K562 (cell line): ENCODE data around the gene AMOT. TPM values are rescaled to one million over a fixed set of nuclear protein-coding genes. Genes with fewer than 3 reads are reported as not detected.

Experiments
- ATAC-seq: fragments of 200-7000 bp; cut with Tn5 transposase; 3 replicates; pipeline ENCODE4 v1.9.1; 2020; ENCODE audit warnings: moderate library complexity
- BruUV-seq: library from RNA; stranded (reverse); fragments of 400-500 nt; replicated peaks from 2 replicates; lab custom pipeline; 2021; lab: Mats Ljungman, UMichigan
- CTCF ChIA-PET: fragments of 300-600 bp; formaldehyde crosslinking; extraction: SDS; loops from one replicate; lab custom pipeline; 2021; ENCODE audit warnings: low intra/inter-chr PET ratio; lab: Yijun Ruan, JAX
- POLR2A ChIA-PET: fragments of 300-600, 350-650 bp; sonication (Branson Sonifier 250); formaldehyde crosslinking; extraction: SDS; loops from one replicate; lab custom pipeline; 2021; ENCODE audit warnings: antibody characterized with exemption, inconsistent platforms; lab: Yijun Ruan, JAX
- DNase-seq, 4 experiments: peaks; one replicate each; pipeline versions ENCODE4 v3.0.0 to v3.0.0-alpha.2; 2011 to 2018; ENCODE audit warnings: low spot score in 3 of 4, mixed read lengths in 3 of 4; ENCODE audit errors: extremely low read depth in 1 of 4
- FAIRE-seq: peaks from 2 replicates; lab custom pipeline; 2011; peaks lifted over from hg19 to GRCh38; lab: Jason Lieb, UNC
- H2AFZ ChIP-seq: 2 replicates; pipeline ENCODE4 v1.6.0; 2011; ENCODE audit warnings: low read depth, low read length, control low read depth, inconsistent platforms
- H3K27ac ChIP-seq: fragments of 200-600 bp; 3 replicates; pipeline ENCODE4 v1.8.0; 2011; ENCODE audit warnings: low read depth, mild to moderate bottlenecking, control low read depth, inconsistent platforms, low read length, moderate library complexity, mixed read lengths; ENCODE audit errors: extremely low read depth
- H3K27me3 ChIP-seq, 2 experiments: fragments of 300-600 bp in 1 of 2; 2 replicates in 1 of 2; 3 replicates in 1 of 2; pipeline versions ENCODE4 v1.6.0 to v1.8.0; 2011; ENCODE audit warnings: inconsistent platforms in 2 of 2, low read length in 2 of 2, mild to moderate bottlenecking in 1 of 2, mixed read lengths in 1 of 2, moderate library complexity in 1 of 2; ENCODE audit not compliant: control insufficient read depth in 2 of 2, insufficient read depth in 2 of 2
- H3K36me3 ChIP-seq: fragments of 300-600 bp; 3 replicates; pipeline ENCODE4 v1.8.0; 2011; ENCODE audit warnings: mild to moderate bottlenecking, low read length, inconsistent platforms; ENCODE audit not compliant: control insufficient read depth, insufficient read depth
- H3K4me1 ChIP-seq, 2 experiments: fragments of 200-600 bp in 1 of 2; replicated peaks in 1 of 2; 2 replicates in 1 of 2; 3 replicates in 1 of 2; pipeline versions ENCODE4 v1.5.1 to v1.8.0; 2011; ENCODE audit warnings: inconsistent platforms in 2 of 2, low read length in 2 of 2, mild to moderate bottlenecking in 1 of 2, mixed read lengths in 1 of 2, moderate library complexity in 1 of 2; ENCODE audit not compliant: control insufficient read depth in 2 of 2, insufficient read depth in 2 of 2
- H3K4me2 ChIP-seq: 2 replicates; pipeline ENCODE4 v1.6.1; 2011; ENCODE audit warnings: low read length, control low read depth, inconsistent platforms, mixed read lengths; ENCODE audit not compliant: insufficient read depth
- H3K4me3 ChIP-seq: fragments of 200-600 bp; sonication (generic), shearing (Covaris generic); 2 replicates; pipeline ENCODE4 v1.5.1; 2016; ENCODE audit warnings: control low read depth, inconsistent platforms
- H3K79me2 ChIP-seq: fragments of 200-600 bp; 3 replicates; pipeline ENCODE4 v1.8.0; 2011; ENCODE audit warnings: low read length, inconsistent platforms; ENCODE audit not compliant: control insufficient read depth, insufficient read depth
- H3K9ac ChIP-seq, 2 experiments: 2 replicates each; pipeline versions ENCODE4 v1.6.0 to v1.6.1; 2011; ENCODE audit warnings: low read depth in 2 of 2, low read length in 2 of 2, control low read depth in 1 of 2, inconsistent platforms in 1 of 2, mild to moderate bottlenecking in 1 of 2, mixed read lengths in 1 of 2; ENCODE audit not compliant: insufficient read depth in 1 of 2
- H3K9me1 ChIP-seq: one replicate; pipeline ENCODE4 v1.6.0; 2011; ENCODE audit warnings: inconsistent platforms, mild to moderate bottlenecking, low read length, moderate library complexity; ENCODE audit not compliant: control insufficient read depth, insufficient read depth
- H3K9me3 ChIP-seq: replicated peaks from 2 replicates; pipeline ENCODE4 v1.5.1; 2011; ENCODE audit warnings: low read depth, low read length, inconsistent platforms; ENCODE audit not compliant: control insufficient read depth, insufficient read depth
- H4K20me1 ChIP-seq: replicated peaks from 2 replicates; pipeline ENCODE4 v1.6.1; 2011; ENCODE audit warnings: low read length, inconsistent platforms, mixed read lengths; ENCODE audit not compliant: control insufficient read depth, insufficient read depth
- ARID1B ChIP-seq: fragments of 450-650 bp; IDR thresholded peaks from 2 replicates; pipeline ENCODE4 v1.6.1; 2016; ENCODE audit warnings: antibody characterized with exemption, mild to moderate bottlenecking, inconsistent platforms
- BMI1 ChIP-seq: fragments of 150-350 bp; IDR thresholded peaks from 2 replicates; pipeline ENCODE4 v1.6.1; 2014; ENCODE audit warnings: low read length
- C11orf30 ChIP-seq: fragments of 450-650 bp; IDR thresholded peaks from 2 replicates; pipeline ENCODE4 v1.6.1; 2016; ENCODE audit warnings: low read depth, mild to moderate bottlenecking
- CHAMP1 ChIP-seq: fragments of 450-650 bp; IDR thresholded peaks from 2 replicates; pipeline ENCODE4 v1.6.1; 2016; ENCODE audit warnings: mild to moderate bottlenecking
- GATAD2A ChIP-seq: fragments of 450-650 bp; IDR thresholded peaks from 2 replicates; pipeline ENCODE4 v1.6.1; 2017
- KDM4B ChIP-seq, 2 experiments: fragments of 450-650 bp in 1 of 2; sonication (generic) in 1 of 2; IDR thresholded peaks; 2 replicates each; pipeline ENCODE4 v1.6.1; 2016 to 2017; ENCODE audit warnings: borderline replicate concordance in 2 of 2, antibody characterized with exemption in 1 of 2, low read depth in 1 of 2, mild to moderate bottlenecking in 1 of 2
- MLLT1 ChIP-seq, 2 experiments: fragments of 450-650 bp; IDR thresholded peaks; 2 replicates each; pipeline ENCODE4 v1.6.1; 2016
- NFIC ChIP-seq: fragments of 450-650 bp; IDR thresholded peaks from 2 replicates; pipeline ENCODE4 v1.6.1; 2017; ENCODE audit warnings: mild to moderate bottlenecking, inconsistent platforms
- PBX2 ChIP-seq, 2 experiments: IDR thresholded peaks in 1 of 2; conservative IDR thresholded peaks in 1 of 2; 2 replicates each; pipeline ENCODE4 v1.6.1; 2016; ENCODE audit warnings: low read depth in 2 of 2, mild to moderate bottlenecking in 1 of 2, missing compliant biosample characterization in 1 of 2, missing genetic modification characterization in 1 of 2, moderate library complexity in 1 of 2
- PHF8 ChIP-seq: fragments of 200-600 bp; sonication (generic); IDR thresholded peaks from 2 replicates; pipeline ENCODE4 v1.6.1; 2012; ENCODE audit warnings: mixed run types, mild to moderate bottlenecking, inconsistent platforms, low read length, moderate library complexity, borderline replicate concordance
- PKNOX1 ChIP-seq: fragments of 450-650 bp; IDR thresholded peaks from 2 replicates; pipeline ENCODE4 v1.6.1; 2016
- RBM15 ChIP-seq: fragments of 200-400 bp; formaldehyde crosslinking; IDR thresholded peaks from 2 replicates; pipeline ENCODE4 v1.6.1; 2018; ENCODE audit warnings: mild to moderate bottlenecking, low read length, moderate library complexity; ENCODE audit not compliant: insufficient read depth
- ZNF184 ChIP-seq: sonication (generic); formaldehyde crosslinking; IDR thresholded peaks from 2 replicates; pipeline ENCODE4 v1.5.0; 2020; ENCODE audit warnings: missing genetic modification reagents
- WGBS: fragments of 100-300 bp; shearing (Covaris generic); methylation state at CpG from one replicate; pipeline ENCODE4 v1.1.6; 2016; ENCODE audit warnings: low coverage, mixed read lengths; ENCODE audit not compliant: insufficient coverage; ENCODE audit errors: missing lambda C conversion rate; 5-methylcytosine and 5-hydroxymethylcytosine counted together
- in situ Hi-C: fragments of 300-500 bp; cut with MboI; formaldehyde crosslinking; loops from 4 replicates; pipeline ENCODE4 v1.15.0; 2018; ENCODE audit warnings: inconsistent platforms, mixed read lengths
- intact Hi-C: fragments of 100-400 bp; cut with micrococcal nuclease; formaldehyde crosslinking; loops from 2 replicates; pipeline ENCODE4 v1.14.2; 2022
- polyA plus RNA-seq, 8 experiments: library from polyadenylated mRNA; depleted of rRNA in 4 of 8; stranded (reverse) in 5 of 8; unstranded in 3 of 8; fragments of >200 nt; fragmentation: Nextera tagmentation in 2 of 8; fragmentation: Illumina TruSeq in 1 of 8; extraction: Ambion mirVana in 2 of 8; extraction: Trizol in 1 of 8; gene quantifications; 2 replicates each; pipeline versions ENCODE4 v1.2.1 to v1.2.3, GENCODE V29; 2011 to 2014; ENCODE audit warnings: inconsistent platforms in 1 of 8, missing spikeins in 1 of 8
- total RNA-seq, 7 experiments: library from RNA; depleted of rRNA in 6 of 7; stranded (reverse); fragments of >200 nt in 6 of 7; fragmentation: Illumina TruSeq in 2 of 7; extraction: Trizol in 2 of 7; gene quantifications; 2 replicates each; pipeline versions ENCODE4 v1.2.1 to v1.2.3, GENCODE V29; 2011 to 2021; ENCODE audit warnings: low replicate concordance in 1 of 7

The AMOT gene
- total and polyA plus RNA-seq, 9 of the 15 experiments (the other 6 are each of a cell fraction or from before 2014, with no cell fraction given): 0.04 TPM; not detected in 8

GRCh38 chrX:112851161-112851779 lies 10.6 kb upstream of the AMOT start:
- no peak overlapping the region for H3K4me3 ChIP-seq
- H3K27ac ChIP-seq: no peak overlapping the region
- no peak for TF ChIP-seq PKNOX1
- no peak for TF ChIP-seq PBX2 (CRISPR knock-in tag; IDR thresholded peaks at IDR 0.05; ENCODE audit: low read depth)
- TF ChIP-seq PBX2 (tag; conservative IDR thresholded peaks at IDR 0.05; ENCODE audit: low read depth): no peak
- no peak for TF ChIP-seq ZNF184 (CRISPR knock-in tag)
- no peak for TF ChIP-seq CHAMP1
- TF ChIP-seq PHF8: no peak
- TF ChIP-seq ARID1B: no peak
- no peak for TF ChIP-seq BMI1
- TF ChIP-seq C11orf30: no peak
- no peak for TF ChIP-seq RBM15
- no peak for TF ChIP-seq GATAD2A
- no peak for TF ChIP-seq KDM4B (IDR thresholded peaks at IDR 0.05; ENCODE audit: borderline replicate concordance in 2 of 2, low read depth in 1 of 2)
- no peak for TF ChIP-seq MLLT1 (IDR thresholded peaks at IDR 0.05)
- TF ChIP-seq NFIC: no peak
- H3K9ac ChIP-seq: no peak overlapping the region
- no peak overlapping the region for H3K4me2 ChIP-seq
- H3K79me2 ChIP-seq: no peaks in the 10 kb centered on the region
- 6% methylated on average over 2 of the region's 2 CpGs for WGBS
- ChIA-PET POLR2A (no interaction called here), CTCF (no interaction called here)
- no peaks in the 10 kb centered on the region for H3K36me3 ChIP-seq
- no peaks in the 10 kb centered on the region for H3K9me1 ChIP-seq
- FAIRE-seq: no peak
- H3K27me3 ChIP-seq: no peaks in the 10 kb centered on the region
- no peaks in the 10 kb centered on the region for H3K9me3 ChIP-seq
- no peak for ATAC-seq
- H2AFZ ChIP-seq: no peak overlapping the region
- no peak for DNase-seq
- in situ Hi-C loops (no loop called here), intact Hi-C loops (no loop called here)
- H4K20me1 ChIP-seq: no peaks in the 10 kb centered on the region
- BruUV-seq: no TSS peak
- no peaks in the 10 kb centered on the region for H3K4me1 ChIP-seq
